Myometrial cell (primary cell): ENCODE measurements around the gene C1orf159. TPM values are rescaled to one million over a fixed set of nuclear protein-coding genes. Genes with fewer than 3 reads are reported as not detected.

ENCODE experiments used
- total RNA-seq: library from RNA; depleted of rRNA; stranded (reverse); fragments of >200 nt; gene quantifications from 2 replicates; pipeline ENCODE4 v1.2.3, GENCODE V29; 2015

The C1orf159 gene
- 14.4 and 24.2 TPM in 2 replicates for total RNA-seq

DNA sequence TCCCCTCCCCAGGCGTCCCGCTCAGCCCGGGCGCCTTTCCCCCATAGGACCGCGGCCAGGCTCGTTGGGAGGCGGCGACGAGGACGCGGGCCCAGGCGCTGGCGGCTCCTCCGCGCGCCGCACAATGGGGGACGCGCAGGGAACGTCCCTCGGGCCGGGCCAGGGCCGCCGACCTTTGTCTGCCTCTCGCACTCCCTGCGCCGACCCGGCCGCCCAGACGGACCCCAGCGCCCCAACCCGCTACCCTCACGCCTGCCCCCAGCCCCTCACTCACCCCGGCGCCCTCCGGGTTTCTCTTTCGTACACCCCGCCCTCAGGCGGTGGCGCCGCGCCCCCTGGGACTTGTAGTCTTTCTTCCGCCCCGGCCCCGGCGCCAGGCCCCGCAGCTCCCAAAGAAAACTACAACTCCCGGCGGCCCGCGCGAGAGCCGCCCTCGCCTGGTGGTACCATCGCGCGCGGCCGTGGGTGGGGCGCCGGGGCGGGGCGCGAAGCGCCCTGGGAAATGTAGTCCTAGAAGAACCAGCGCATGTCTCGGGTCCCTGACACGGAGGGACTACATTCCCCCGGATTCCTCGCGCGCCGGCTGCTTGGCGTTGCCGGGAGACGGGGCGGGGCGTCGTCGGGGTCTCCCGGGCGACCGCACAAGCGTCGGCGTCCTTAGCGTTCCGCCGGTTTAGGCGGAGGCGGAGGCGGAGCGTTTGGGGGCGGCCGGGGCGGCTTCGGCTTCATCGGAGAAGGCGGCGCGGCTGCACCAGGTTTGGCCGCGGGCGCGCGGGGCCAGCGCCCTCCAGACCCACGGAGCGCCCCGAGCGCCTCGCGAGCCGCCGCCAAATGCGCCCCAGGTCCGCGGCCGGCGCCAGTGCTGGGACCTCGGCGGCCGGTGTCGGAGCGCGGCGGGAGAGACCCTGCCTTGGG lies at the start of gene C1orf159:
Gene C1orf159, minus strand, starts transcription at position 304 of the 915 bp plus-strand sequence. CDS start 24,546 bp downstream, outside the sequence.

DNA sequence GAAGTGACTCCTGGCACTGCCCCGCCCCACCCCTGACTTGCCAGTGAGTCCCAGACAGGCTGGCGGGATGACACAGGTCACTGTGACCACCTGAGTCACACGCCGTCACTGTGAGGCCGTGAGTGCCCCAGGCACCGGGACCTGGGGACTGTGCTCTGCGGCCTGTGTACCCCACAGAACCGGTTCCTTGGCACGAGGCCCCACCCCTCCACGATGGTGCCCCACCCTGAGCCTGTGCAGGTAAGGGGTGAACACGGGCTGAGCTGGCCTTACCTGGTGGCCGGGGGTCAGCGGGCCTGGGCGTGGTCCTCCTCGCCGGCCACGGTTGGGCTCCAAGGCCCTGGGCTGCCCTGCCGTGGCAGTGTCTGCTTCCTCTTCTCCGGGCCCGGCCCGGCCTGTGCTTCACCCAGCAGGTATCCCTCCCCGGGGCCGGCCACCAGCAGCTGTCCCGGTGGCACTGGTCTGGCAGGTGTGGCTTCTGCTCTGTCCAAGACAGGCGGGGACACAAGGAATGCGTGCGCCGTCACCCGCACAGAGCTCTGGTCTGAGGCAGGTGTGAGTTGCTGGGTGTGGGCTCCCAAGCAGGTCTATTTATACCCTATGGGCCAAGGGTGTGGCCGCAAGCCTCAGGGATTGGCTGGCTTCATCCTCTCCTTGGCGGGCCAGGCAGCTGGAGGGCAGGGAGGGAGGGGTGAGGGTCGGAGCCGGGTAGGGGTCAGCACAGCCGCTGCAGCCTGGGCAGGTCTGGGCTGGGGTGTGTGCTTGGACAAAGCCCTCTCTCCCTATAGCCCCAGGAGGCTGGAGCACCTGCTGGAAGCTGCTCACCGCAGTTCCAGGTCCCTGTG lies 41.9 kb downstream of the C1orf159 start, which contains the start of gene RNF223:
Gene RNF223, minus strand, starts transcription at position 564 of the 845 bp plus-strand sequence. CDS start 1,740 bp downstream, outside the sequence.

Other genes with a start within 250 kb of the C1orf159 start
- gene SAMD11, start 192.2 kb downstream of the C1orf159 start, total RNA-seq = 3.2 and 8.2 TPM in 2 replicates
- gene NOC2L, start 156.8 kb downstream of the C1orf159 start, total RNA-seq = 98.6 and 102 TPM in 2 replicates
- gene KLHL17, start 155.5 kb downstream of the C1orf159 start, total RNA-seq = 3.5 and 10.5 TPM in 2 replicates
- 0.29 and 1.8 TPM in 2 replicates for gene PLEKHN1, start 149.6 kb downstream of the C1orf159 start, total RNA-seq
- gene PERM1, start 134.0 kb downstream of the C1orf159 start, total RNA-seq = not detected in 2 replicates
- gene HES4, start 116.0 kb downstream of the C1orf159 start, total RNA-seq = 0.35 TPM in 1 of 2 replicates, not detected in the other
- 43.4 and 102 TPM in 2 replicates for gene ISG15, start 102.6 kb downstream of the C1orf159 start, total RNA-seq
- 93.2 and 102 TPM in 2 replicates for gene AGRN, start 96.0 kb downstream of the C1orf159 start, total RNA-seq
- not detected in 2 replicates for gene RNF223, start 41.8 kb downstream of the C1orf159 start, total RNA-seq
- not detected in 2 replicates for gene TTLL10, start 57.8 kb upstream of the C1orf159 start, total RNA-seq
- gene TNFRSF18, start 90.5 kb upstream of the C1orf159 start, total RNA-seq = 1.9 and 3.7 TPM in 2 replicates
- not detected in 2 replicates for gene TNFRSF4, start 98.1 kb upstream of the C1orf159 start, total RNA-seq
- 216 and 244 TPM in 2 replicates for gene SDF4, start 115.9 kb upstream of the C1orf159 start, total RNA-seq
- 23.9 and 24.6 TPM in 2 replicates for gene B3GALT6, start 116.1 kb upstream of the C1orf159 start, total RNA-seq
- 1.1 TPM in 1 of 2 replicates, not detected in the other for gene C1QTNF12, start 130.6 kb upstream of the C1orf159 start, total RNA-seq
- 40.1 and 44.5 TPM in 2 replicates for gene UBE2J2, start 157.8 kb upstream of the C1orf159 start, total RNA-seq
- gene SCNN1D, start 164.3 kb upstream of the C1orf159 start, total RNA-seq = under 0.01 TPM in 1 of 2 replicates, not detected in the other
- 19.1 and 25.4 TPM in 2 replicates for gene ACAP3, start 191.8 kb upstream of the C1orf159 start, total RNA-seq
- 33.4 and 34.2 TPM in 2 replicates for gene PUSL1, start 192.5 kb upstream of the C1orf159 start, total RNA-seq
- 119 TPM in 2 replicates for gene INTS11, start 208.6 kb upstream of the C1orf159 start, total RNA-seq
- 21.6 and 39.8 TPM in 2 replicates for gene CPTP, start 208.7 kb upstream of the C1orf159 start, total RNA-seq
- 0.18 TPM in 1 of 2 replicates, not detected in the other for gene TAS1R3, start 215.2 kb upstream of the C1orf159 start, total RNA-seq
- 66.8 and 69.5 TPM in 2 replicates for gene DVL1, start 233.3 kb upstream of the C1orf159 start, total RNA-seq
- 354 and 384 TPM in 2 replicates for gene MXRA8, start 242.5 kb upstream of the C1orf159 start, total RNA-seq